Endometrial microvascular endothelial cells (primary cell): ENCODE results near the gene CSF2. TPM values are rescaled to one million over a fixed set of nuclear protein-coding genes. Genes with fewer than 3 reads are reported as not detected.
"Not testable (repeated sequence)": the region's sequence is repeated elsewhere in the genome, so short reads cannot be mapped to it uniquely, and the experiment has no call there.

Source experiments
- in situ Hi-C: cut with HindIII; loops from 2 replicates; pipeline ENCODE4 v1.10.0; 2017; ENCODE audit warnings: low sequenced_read_pairs, low pct_unique_long_range_greater_than_20kb; ENCODE audit errors: inconsistent ontology term
- total RNA-seq: library from RNA; depleted of rRNA; stranded (reverse); fragments of >200 nt; gene quantifications from one replicate; pipeline ENCODE4 v1.2.3, GENCODE V29; 2015; ENCODE audit errors: inconsistent ontology term

CSF2 gene
- total RNA-seq, 1 donor from 2014 or later = 2.9 TPM

- in situ Hi-C loops = not testable (repeated sequence)
Observed at GRCh38 chr5:132123578-132123977, 50.0 kb downstream of the CSF2 start.

Other genes with a start within 250 kb of the CSF2 start
- not detected for gene MEIKIN, start 128.1 kb upstream of the CSF2 start, total RNA-seq
- not detected for gene ACSL6, start 62.1 kb upstream of the CSF2 start, total RNA-seq
- not detected for gene IL3, start 13.1 kb upstream of the CSF2 start, total RNA-seq
- gene P4HA2, start 154.1 kb downstream of the CSF2 start, total RNA-seq = 49.0 TPM
- 113 TPM for gene PDLIM4, start 183.9 kb downstream of the CSF2 start, total RNA-seq
- 8.5 TPM for gene SLC22A4, start 220.6 kb downstream of the CSF2 start, total RNA-seq